Measurements from ENCODE around the gene ANKS4B.
"Not testable (repeated sequence)": the region's sequence is repeated elsewhere in the genome, so short reads cannot be mapped to it uniquely, and the experiment has no call there.

Gene ANKS4B

GRCh38 chr16:21233521-21234150 is at the start of gene ANKS4B:
Gene ANKS4B, plus strand, starts transcription at chr16:21233699. Its CDS starts 39 bp downstream, at chr16:21233738.
- DNase-seq, result no peak

DNA sequence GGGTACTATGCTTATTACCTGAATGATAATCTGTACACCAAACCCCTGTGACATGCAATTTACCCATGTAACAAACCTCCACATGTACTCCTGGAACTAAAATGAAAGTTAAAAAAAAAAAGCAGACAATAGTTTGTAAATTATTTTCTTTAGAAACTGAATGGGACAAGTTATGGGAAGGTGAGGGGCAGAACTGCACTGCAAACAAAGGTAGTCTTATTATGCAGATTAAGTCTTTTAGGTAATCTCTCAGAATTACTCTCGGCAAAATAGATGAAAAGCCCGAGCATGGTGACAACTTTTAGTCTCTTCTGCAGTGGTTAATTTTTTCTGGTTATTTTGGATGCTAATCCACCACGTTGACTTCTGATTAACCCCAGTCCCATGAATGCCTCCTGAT is 49.5 kb upstream of the ANKS4B start:
- no peak for DNase-seq

DNA sequence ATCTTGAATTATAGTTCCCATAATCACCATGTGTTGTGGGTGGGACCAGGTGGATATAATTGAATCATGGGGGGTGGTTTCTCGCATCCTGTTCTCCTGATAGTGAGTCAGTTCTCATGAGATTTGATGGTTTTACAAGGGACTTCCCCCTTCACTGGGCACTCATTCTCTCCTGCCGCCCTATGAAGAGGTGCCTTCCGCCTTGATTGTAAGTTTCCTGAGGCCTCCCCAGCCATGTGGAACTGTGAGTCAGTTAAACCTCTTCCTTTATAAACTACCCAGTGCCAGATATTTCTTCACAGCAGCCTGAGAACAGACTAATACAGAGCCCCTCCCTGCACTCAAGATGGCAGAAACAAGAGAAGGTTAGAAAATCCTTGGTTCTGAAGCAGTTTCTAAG is 48.7 kb upstream of the ANKS4B start:
- DNase-seq, result peak in 1 of 2 experiments; percentile 6

GRCh38 chr16:21185659-21186325 is 47.7 kb upstream of the ANKS4B start:
- DNase-seq, result no peak

DNA sequence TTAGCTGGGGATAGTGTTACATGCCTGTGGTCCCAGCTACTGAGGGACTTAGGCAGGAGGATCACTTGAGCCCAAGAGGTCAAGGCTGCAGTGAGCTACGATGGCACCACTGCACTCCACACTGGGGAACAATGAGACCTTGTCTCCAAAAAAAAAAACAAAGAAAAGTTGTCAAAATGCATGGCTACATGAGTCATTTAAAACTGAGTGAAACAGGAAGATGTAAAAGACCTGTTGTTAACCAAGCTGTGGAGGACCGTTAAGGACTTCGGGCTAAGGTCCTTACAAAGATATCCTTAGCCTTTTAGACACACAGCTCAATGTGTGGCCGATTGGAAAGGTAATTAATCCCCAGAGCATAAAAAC is 47.2 kb upstream of the ANKS4B start:
- no peak for DNase-seq

DNA sequence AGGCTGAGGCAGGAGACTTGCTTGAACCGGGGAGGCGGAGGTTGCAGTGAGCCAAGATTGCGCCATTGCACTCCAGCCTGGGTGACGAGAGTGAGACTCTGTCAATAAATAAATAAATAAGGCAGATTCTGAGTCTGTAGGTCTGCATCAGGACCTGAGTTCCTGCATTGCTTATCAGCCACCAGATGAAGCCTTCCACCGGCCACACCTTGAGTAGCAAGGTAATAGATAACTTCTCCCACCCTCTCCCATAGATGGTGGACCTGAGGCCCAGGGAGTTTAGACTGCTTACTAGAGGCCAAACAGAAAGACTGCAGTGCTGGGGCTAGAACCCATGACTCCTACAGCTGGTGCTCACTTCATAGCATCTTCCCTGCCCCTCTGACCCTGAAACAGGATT is 44.2 kb upstream of the ANKS4B start:
- DNase-seq, result no peak

DNA sequence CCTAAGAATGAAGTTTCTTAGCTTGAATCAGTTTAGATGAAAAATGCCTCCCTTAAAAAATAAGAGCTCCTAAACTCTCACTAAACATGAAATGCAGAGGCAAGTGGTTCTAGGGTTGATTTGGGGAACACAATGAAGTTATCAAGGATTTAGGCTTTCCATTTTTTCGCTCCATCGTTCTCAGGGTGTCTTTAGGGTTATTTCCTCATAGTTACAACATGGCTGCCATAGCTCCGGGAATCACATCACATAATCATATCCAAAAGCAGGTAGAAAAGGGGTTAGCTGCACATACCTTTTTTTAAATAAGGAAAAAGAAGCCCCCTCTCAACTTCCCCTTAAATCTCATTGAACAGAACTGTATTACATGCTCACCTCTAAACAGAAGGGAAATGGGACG is 43.5 kb upstream of the ANKS4B start:
- DNase-seq, result no peak

GRCh38 chr16:21190599-21190998 is 42.9 kb upstream of the ANKS4B start:
- DNase-seq, result no peak

DNA sequence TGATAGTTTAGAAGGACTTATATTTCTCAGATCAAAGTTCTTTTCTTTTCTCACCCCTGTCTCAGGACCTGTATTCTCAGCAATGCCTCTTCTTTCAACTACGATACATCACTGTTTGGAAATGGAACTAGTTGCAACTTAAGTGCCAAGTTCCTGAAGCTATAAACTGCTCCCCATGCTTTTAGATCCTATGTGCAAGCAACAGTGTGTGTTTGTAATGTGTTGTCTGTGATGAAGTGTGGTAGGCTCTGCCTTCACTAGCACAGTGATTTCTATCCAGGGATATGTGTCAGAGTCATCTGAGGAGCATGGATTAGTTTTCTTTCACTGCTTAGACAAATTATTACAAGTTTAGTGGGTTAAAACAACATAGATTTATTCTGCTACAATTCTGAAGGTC is 40.5 kb upstream of the ANKS4B start:
- no peak for DNase-seq

GRCh38 chr16:21194771-21195301 is 38.7 kb upstream of the ANKS4B start:
- DNase-seq, result no peak

DNA sequence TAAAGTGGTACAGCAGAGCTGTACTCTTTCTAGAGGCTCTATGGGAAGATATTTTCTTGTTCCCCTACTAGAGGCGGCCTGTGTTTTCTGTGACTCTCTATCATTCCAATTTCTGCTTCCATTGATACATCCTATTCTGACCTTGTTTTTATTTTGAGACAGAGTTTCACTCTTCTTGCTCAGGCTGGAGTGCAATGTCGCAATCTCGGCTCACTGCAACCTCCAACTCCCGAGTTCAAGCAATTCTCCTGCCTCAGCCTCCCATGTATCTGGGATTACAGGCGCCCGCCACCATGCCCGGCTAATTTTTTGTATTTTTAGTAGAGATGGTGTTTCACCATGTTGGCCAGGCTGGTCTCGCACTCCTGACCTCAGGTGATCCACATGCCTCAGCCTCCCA is 38.2 kb upstream of the ANKS4B start:
- DNase-seq, result not testable (repeated sequence)

GRCh38 chr16:21197112-21197511 is 36.4 kb upstream of the ANKS4B start:
- no peak for DNase-seq

GRCh38 chr16:21197621-21198020 is 35.9 kb upstream of the ANKS4B start:
- no peak for DNase-seq

- no peak for DNase-seq
Measured at GRCh38 chr16:21199607-21200218, 33.8 kb upstream of the ANKS4B start.

DNA sequence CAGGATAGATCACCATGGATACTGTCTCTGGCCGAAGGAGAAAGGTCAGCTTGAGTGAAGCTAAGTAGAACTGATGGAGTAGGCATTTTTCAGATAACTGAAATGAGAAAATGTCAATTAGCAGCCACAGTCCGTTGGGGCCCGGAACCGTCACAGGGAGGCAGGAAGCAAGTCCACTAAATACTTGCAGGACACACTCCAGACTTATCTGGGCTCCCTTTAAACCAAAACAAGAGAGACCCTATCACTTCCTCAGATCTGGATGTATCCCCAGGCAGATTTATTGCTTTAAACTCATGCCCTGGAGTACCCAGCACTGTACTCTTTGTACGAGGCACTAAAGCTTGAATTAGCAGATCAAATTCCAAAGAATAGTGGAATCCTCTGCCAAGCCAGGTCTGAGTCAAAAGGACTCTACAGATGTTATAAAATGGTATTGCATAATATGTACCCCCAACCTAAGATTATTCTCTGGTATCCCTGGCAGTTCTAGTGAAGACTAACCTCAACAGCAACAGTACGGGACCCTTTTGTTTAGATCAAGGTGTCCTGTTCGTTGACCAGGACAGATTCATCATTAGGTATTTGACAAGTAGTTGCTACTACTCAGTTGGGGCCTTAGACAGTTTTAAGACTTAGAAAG is 30.2 kb upstream of the ANKS4B start:
- DNase-seq, result no peak

DNA sequence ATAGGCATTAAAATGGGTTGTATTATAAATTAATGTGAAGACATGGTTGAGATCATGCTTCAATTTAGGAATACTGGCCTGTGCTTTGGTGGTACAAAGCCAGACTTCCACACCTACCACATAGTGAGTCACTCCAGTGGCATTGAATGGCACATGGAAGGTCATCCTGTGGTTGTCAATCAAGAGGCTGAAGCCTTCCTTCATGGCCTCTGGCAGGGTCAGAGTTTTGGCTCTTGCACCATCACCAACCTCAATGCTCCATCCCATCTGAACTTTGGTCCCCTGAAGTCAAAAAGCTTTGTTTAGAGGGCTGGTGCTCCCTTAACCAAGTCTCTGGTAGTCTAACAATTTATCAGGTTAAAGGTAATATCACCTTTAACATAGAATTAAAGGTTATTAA is 28.2 kb upstream of the ANKS4B start:
- DNase-seq, result no peak

DNA sequence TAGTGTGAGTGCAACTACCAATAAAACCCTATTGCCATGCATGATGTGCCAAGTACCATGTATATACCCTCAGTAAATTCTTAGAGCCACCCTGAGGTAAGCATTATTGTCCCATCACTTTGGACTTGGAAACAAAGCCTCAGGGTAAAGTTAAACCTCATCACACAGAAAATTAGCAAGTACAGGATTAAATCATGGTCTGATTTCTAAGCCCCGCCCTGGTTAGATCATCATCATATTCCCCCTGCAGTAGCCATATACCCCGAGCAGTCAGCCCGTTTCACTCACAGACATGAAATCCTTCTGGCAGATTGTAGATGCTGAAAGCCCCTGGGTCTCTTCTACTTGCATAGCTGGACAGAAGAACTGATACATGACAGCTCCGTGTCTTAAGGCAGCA is 26.9 kb upstream of the ANKS4B start:
- no peak for DNase-seq

DNA sequence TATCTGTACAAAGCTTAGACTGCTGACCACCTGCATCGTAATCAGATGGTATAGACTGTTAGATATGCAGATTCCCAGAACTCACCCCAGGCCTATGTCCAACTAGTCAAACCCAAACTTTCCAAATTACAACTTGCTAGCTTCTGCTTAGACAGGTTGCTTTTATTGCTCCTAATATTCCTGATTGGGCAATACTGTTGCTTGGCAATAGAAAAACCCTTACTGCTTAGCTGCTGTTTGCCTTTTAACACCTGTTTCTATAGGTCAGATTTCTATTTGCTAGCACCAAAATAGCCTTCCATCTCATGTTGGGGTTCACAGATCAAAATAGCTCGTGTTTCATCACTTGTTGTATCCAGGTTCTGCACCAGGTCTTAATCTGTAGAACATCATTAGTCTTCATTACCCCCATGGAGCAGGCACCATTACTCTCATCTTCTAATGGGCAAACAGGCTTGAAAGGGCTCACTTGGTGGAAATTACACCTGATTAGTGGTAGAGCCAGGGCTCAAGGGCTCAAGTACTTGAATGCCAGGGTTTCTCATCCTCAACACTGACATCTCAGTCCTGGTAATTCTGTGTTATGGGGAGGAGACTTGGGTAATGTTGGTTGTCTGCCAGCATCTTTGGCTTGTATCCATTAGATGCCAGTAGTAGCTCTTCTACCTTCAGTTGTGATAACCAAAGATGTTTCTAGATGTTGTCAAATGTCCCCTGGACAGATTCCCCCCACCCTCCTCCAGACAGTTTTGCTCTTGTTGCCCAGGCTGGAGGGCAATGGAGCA is 24.9 kb upstream of the ANKS4B start:
- DNase-seq, result no peak

DNA sequence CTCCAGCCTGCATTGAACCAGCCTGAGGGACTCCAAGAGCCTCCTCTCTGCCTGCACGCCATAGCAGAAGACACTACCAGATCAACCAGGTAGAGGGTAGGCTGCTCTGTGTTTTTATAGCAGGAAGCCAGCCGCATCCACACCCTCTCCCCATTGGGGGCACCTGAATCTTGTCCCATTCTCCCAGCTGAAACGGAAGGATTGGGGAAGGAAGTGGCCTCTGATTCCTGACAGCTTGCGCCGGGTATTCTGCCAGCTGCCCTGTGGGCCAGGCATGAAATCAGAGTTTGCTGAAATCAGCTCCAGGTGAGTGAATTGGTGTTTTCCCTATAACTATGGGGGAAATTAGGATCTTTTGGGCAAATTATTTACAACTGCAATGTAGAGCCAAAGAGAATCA is 22.0 kb upstream of the ANKS4B start, which contains the start of gene ZP2:
ZP2 (minus strand) TSS at position 89 of the 400 bp plus-strand sequence; CDS start at position 62, 27 bp downstream.
- DNase-seq, result no peak

GRCh38 chr16:21214086-21214485 is 19.4 kb upstream of the ANKS4B start:
- DNase-seq, result no peak

DNA sequence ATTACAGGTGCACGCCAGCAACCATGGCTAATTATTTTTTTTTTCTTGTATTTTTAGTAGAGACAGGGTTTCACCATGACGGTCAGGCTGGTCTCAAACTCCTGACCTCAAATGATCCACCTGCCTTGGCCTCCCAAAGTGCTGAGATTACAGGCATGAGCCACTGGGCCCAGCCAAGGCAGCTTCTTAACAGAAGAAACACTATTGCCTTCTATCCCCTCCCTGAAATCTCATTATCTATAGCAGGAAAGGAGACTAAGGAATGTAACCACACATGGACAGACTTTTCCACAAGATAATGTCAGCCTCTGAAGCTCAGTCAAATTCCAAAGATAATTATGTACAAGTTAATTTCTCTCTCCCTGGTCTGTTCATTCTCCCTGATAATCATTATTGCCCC is 16.4 kb upstream of the ANKS4B start:
- DNase-seq, result no peak

GRCh38 chr16:21218153-21218552 is 15.3 kb upstream of the ANKS4B start:
- no peak for DNase-seq

- no peak for DNase-seq
Measured at GRCh38 chr16:21219551-21219950, 13.9 kb upstream of the ANKS4B start.
